Iris pigment epithelial cell (primary cell): ENCODE data around the gene MAD1L1.
A peak's percentile ranks its signal among the peaks of the same experiment; 100 is the strongest.

Experiments used
- DNase-seq: peaks from one replicate; pipeline ENCODE4 v3.0.0-alpha.2; 2011; ENCODE audit warnings: low read depth

Gene MAD1L1

GRCh38 chr7:2200584-2200980, 32.2 kb downstream of the MAD1L1 start:
- DNase-seq: no peak

- DNase-seq: no peak
Observed at GRCh38 chr7:2199956-2200583, 32.7 kb downstream of the MAD1L1 start.

- DNase-seq: no peak
Observed at GRCh38 chr7:2199528-2199927, 33.2 kb downstream of the MAD1L1 start.

- no peak for DNase-seq
Observed at GRCh38 chr7:2198760-2199159, 34.0 kb downstream of the MAD1L1 start.

GRCh38 chr7:2198206-2198605, 34.5 kb downstream of the MAD1L1 start:
- DNase-seq: no peak

GRCh38 chr7:2197436-2198155, 35.1 kb downstream of the MAD1L1 start:
- DNase-seq: no peak

GRCh38 chr7:2196381-2197378, 36.1 kb downstream of the MAD1L1 start:
- no peak for DNase-seq

- DNase-seq: no peak
Observed at GRCh38 chr7:2195400-2196246, 37.1 kb downstream of the MAD1L1 start.

GRCh38 chr7:2193575-2194305, 39.0 kb downstream of the MAD1L1 start:
- no peak for DNase-seq

GRCh38 chr7:2192831-2193534, 39.8 kb downstream of the MAD1L1 start:
- DNase-seq: no peak

GRCh38 chr7:2191016-2191415, 41.7 kb downstream of the MAD1L1 start:
- no peak for DNase-seq

- no peak for DNase-seq
Observed at GRCh38 chr7:2190531-2190930, 42.2 kb downstream of the MAD1L1 start.

GRCh38 chr7:2186166-2186565, 46.6 kb downstream of the MAD1L1 start:
- DNase-seq: no peak

GRCh38 chr7:2185715-2186114, 47.0 kb downstream of the MAD1L1 start:
- no peak for DNase-seq

GRCh38 chr7:2182461-2182860, 50.3 kb downstream of the MAD1L1 start:
- no peak for DNase-seq

- DNase-seq: no peak
Observed at GRCh38 chr7:2181077-2181854, 51.5 kb downstream of the MAD1L1 start.

GRCh38 chr7:2180081-2180480, 52.7 kb downstream of the MAD1L1 start:
- no peak for DNase-seq

- DNase-seq: peak; percentile 93
Observed at GRCh38 chr7:2175514-2175913, 57.2 kb downstream of the MAD1L1 start.

GRCh38 chr7:2175091-2175490, 57.7 kb downstream of the MAD1L1 start:
- no peak for DNase-seq
